Measurements from ENCODE around the gene GJC2. TPM values are rescaled to one million over a fixed set of nuclear protein-coding genes. Genes with fewer than 3 reads are reported as not detected.

GJC2 gene
- total RNA-seq, 1 experiment from 2014 or later: 1.2 TPM

GRCh38 chr1:228207851-228208821 lies 58.4 kb downstream of the GJC2 start, which contains the start of gene OBSCN:
TSS of gene OBSCN (plus strand) at chr1:228208044. CDS start at chr1:228211784, 3,740 bp downstream.
- Mint-ChIP-seq H3K9me3 (ENCODE audit: low read depth, unreplicated experiment) (no peaks in the 10 kb centered on the region), H3K27me3 (ENCODE audit: unreplicated experiment) (peaks cover 36% of the 10 kb centered on the region), H3K4me1 (ENCODE audit: low read depth, unreplicated experiment) (no peaks in the 10 kb centered on the region), H3K36me3 (ENCODE audit: insufficient read depth, unreplicated experiment) (peaks cover 16% of the 10 kb centered on the region), H3K4me3 (ENCODE audit: low read depth, unreplicated experiment) (no peak within 1 kb of the TSS), H3K27ac (ENCODE audit: unreplicated experiment) (no peak within 1 kb of the TSS)
- TF ChIP-seq, protein P1, sequence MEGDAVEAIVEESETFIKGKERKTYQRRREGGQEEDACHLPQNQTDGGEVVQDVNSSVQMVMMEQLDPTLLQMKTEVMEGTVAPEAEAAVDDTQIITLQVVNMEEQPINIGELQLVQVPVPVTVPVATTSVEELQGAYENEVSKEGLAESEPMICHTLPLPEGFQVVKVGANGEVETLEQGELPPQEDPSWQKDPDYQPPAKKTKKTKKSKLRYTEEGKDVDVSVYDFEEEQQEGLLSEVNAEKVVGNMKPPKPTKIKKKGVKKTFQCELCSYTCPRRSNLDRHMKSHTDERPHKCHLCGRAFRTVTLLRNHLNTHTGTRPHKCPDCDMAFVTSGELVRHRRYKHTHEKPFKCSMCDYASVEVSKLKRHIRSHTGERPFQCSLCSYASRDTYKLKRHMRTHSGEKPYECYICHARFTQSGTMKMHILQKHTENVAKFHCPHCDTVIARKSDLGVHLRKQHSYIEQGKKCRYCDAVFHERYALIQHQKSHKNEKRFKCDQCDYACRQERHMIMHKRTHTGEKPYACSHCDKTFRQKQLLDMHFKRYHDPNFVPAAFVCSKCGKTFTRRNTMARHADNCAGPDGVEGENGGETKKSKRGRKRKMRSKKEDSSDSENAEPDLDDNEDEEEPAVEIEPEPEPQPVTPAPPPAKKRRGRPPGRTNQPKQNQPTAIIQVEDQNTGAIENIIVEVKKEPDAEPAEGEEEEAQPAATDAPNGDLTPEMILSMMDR (IDR thresholded peaks at IDR 0.05; ENCODE audit: unreplicated experiment): no peak
- CTCF ChIA-PET: no interaction called here
- no TSS peak for BruUV-seq (replicated peaks)
- no peak for DNase-seq
- intact Hi-C loops (cut with micrococcal nuclease; ENCODE audit: unreplicated experiment): no loop called here

DNA sequence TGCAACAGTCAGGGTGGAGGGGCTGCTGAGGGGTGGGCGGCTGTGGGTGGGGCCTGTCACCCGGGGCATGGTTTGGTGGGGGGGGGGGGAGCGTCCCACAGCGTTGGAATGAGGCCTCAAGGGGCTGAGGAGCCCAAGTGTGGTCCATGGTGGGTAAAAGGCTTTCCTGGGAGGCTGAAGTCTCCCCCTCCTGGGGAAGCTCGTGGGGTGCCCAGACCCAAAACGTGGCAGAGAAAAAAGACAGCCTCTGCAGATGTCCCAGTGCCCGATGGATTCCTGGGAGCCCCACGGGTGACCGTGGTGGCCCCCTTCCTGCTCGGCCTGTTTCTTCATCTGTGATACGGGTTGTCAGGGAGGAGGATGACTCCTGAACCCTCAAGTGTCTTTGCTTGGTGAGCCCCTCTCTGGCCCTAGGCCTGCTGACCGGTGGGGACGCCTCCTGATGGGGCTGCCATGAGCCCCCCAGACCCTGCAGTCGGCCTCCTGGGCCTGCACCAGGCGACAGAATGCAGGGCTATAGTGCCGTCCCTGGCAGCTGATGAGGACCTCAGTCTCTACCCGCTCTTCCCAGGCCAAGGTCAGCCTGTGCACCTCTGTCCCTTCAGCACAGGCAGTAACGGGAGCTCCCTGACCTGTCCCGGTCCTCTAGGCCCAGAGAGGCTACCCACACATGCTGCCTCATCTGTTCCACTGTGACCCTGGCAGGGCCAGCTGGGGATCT lies 59.3 kb downstream of the GJC2 start:
- BruUV-seq (replicated peaks): no TSS peak
- TF ChIP-seq, protein P1 (IDR thresholded peaks at IDR 0.05; ENCODE audit: unreplicated experiment): no peak
- Mint-ChIP-seq H3K9me3 (ENCODE audit: low read depth, unreplicated experiment) (no peaks in the 10 kb centered on the region), H3K27ac (ENCODE audit: unreplicated experiment) (no peak overlapping the region), H3K4me3 (ENCODE audit: low read depth, unreplicated experiment) (no peak overlapping the region), H3K27me3 (ENCODE audit: unreplicated experiment) (peaks cover 36% of the 10 kb centered on the region), H3K4me1 (ENCODE audit: low read depth, unreplicated experiment) (no peaks in the 10 kb centered on the region), H3K36me3 (ENCODE audit: insufficient read depth, unreplicated experiment) (peaks cover 24% of the 10 kb centered on the region)
- no peak for DNase-seq
- intact Hi-C loops (cut with micrococcal nuclease; ENCODE audit: unreplicated experiment): no loop called here
- CTCF ChIA-PET: no interaction called here

Other genes starting within 250 kb of the GJC2 start
- gene WNT9A, start 202.0 kb upstream of the GJC2 start, total RNA-seq (2022): 0.24 and 0.37 TPM in 2 replicates
- gene WNT3A, start 142.9 kb upstream of the GJC2 start, total RNA-seq (2022): not detected in 2 replicates
- gene ARF1, start 67.2 kb upstream of the GJC2 start, total RNA-seq (2022): 510 and 512 TPM in 2 replicates
- 38.1 and 39.3 TPM in 2 replicates for gene C1orf35, start 46.6 kb upstream of the GJC2 start, total RNA-seq (2022)
- 69.1 and 72.3 TPM in 2 replicates for gene MRPL55, start 40.6 kb upstream of the GJC2 start, total RNA-seq (2022)
- gene GUK1, start 9.7 kb upstream of the GJC2 start, total RNA-seq (2022): 238 and 262 TPM in 2 replicates
- gene IBA57, start 15.9 kb downstream of the GJC2 start, total RNA-seq (2022): 9.2 and 9.5 TPM in 2 replicates
- 18.5 and 19.5 TPM in 2 replicates for gene OBSCN, start 58.1 kb downstream of the GJC2 start, total RNA-seq (2022)